Lower leg skin (tissue), 4 donors: ENCODE measurements around the gene STRBP. TPM values are rescaled to one million over a fixed set of nuclear protein-coding genes. Genes with fewer than 3 reads are reported as not detected.

ENCODE experiments used
- DNase-seq, 2 donors: peaks; one replicate each; pipeline ENCODE4 v3.0.0-alpha.2; 2019; ENCODE audit warnings: low spot score in 2 of 2
- H3K4me3 ChIP-seq: fragments of 200-600 bp; sonication (generic); 2 replicates; pipeline ENCODE4 v1.5.1; 2017; ENCODE audit warnings: mild to moderate bottlenecking, low read depth; ENCODE audit not compliant: poor library complexity, severe bottlenecking
- POLR2A ChIP-seq, 2 donors: fragments of 450-650 bp; IDR thresholded peaks; one replicate each; pipeline ENCODE4 v1.6.1; 2016 to 2017; ENCODE audit warnings: antibody characterized with exemption in 2 of 2, mild to moderate bottlenecking in 1 of 2, moderate library complexity in 1 of 2
- WGBS, 2 donors: methylation state at CpG; one replicate each; pipeline ENCODE4 v1.1.5; 2018; 5-methylcytosine and 5-hydroxymethylcytosine counted together
- intact Hi-C: fragments of 100-400 bp; cut with DNase I; formaldehyde crosslinking; loops from one replicate; pipeline ENCODE4 v1.15.0; 2023; ENCODE audit warnings: low total_unique reads
- total RNA-seq, 4 donors: library from RNA; depleted of rRNA; stranded (reverse); fragments of >200 nt; gene quantifications; one replicate each; pipeline ENCODE4 v1.1.0, GENCODE V29; 2016
- TF ChIP-seq, protein P1 (sequence below), 3 donors: fragments of 450-650 bp; IDR thresholded peaks; one replicate each; pipeline ENCODE4 v1.5.1; 2016; ENCODE audit warnings: antibody characterized with exemption in 3 of 3, mild to moderate bottlenecking in 3 of 3, moderate library complexity in 2 of 3

Gene STRBP
- total RNA-seq, 4 donors from 2014 or later, result 6.5 to 11.8 (median 8.8) TPM

DNA sequence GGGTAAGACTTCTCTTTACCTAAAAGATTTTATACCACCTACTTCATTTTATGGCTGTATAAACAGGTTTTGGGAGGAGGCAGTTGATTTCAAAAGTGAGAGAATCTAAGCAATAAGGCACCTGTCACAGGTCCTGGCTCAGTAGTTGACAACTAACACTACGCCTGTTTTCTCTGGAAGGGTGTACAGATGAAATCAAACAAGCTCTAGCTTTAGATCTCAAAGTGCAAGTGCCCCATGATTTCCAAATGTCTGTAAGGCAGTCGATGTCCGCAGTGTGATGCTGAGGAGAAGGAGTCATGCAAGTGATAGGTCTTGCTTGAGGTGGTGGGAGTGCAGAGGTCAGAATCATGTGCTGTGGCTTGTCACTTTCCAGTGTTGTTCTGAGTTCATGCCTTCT, 168.8 kb downstream of the STRBP start:
- no peak overlapping the region for H3K4me3 ChIP-seq
- DNase-seq, result no peak
- intact Hi-C loops, result no loop called here
- 92 to 100% methylated on average over 3 of the region's 3 CpGs for WGBS, 2 donors
- no peak for TF ChIP-seq POLR2A (IDR thresholded peaks at IDR 0.05)
- TF ChIP-seq, protein P1, sequence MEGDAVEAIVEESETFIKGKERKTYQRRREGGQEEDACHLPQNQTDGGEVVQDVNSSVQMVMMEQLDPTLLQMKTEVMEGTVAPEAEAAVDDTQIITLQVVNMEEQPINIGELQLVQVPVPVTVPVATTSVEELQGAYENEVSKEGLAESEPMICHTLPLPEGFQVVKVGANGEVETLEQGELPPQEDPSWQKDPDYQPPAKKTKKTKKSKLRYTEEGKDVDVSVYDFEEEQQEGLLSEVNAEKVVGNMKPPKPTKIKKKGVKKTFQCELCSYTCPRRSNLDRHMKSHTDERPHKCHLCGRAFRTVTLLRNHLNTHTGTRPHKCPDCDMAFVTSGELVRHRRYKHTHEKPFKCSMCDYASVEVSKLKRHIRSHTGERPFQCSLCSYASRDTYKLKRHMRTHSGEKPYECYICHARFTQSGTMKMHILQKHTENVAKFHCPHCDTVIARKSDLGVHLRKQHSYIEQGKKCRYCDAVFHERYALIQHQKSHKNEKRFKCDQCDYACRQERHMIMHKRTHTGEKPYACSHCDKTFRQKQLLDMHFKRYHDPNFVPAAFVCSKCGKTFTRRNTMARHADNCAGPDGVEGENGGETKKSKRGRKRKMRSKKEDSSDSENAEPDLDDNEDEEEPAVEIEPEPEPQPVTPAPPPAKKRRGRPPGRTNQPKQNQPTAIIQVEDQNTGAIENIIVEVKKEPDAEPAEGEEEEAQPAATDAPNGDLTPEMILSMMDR (IDR thresholded peaks at IDR 0.05), result no peak

DNA sequence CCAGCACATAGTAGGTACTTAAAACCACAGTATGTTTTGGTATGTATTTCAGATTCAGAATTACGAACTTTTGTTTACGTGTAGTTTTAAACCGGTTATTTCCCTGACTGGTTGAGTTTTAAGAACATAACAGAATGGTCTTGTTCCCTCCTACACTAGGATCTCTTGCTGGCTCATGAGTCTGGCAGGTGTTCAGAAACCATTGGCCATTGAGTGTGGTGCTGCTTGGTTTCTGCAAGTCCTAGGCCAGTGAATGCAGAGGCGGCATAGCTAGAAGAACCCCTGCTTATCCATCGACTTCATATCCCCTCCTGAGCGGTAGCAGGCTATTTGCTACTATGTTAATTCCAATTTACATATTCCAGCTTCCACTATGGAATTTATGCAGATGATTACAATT, 169.3 kb downstream of the STRBP start:
- WGBS, 2 donors, result 90 to 93% methylated on average over 6 of the region's 6 CpGs
- DNase-seq, result no peak
- no peak overlapping the region for H3K4me3 ChIP-seq
- intact Hi-C loops, result no loop called here
- no peak for TF ChIP-seq POLR2A (IDR thresholded peaks at IDR 0.05)
- TF ChIP-seq, protein P1 (IDR thresholded peaks at IDR 0.05), result no peak

DNA sequence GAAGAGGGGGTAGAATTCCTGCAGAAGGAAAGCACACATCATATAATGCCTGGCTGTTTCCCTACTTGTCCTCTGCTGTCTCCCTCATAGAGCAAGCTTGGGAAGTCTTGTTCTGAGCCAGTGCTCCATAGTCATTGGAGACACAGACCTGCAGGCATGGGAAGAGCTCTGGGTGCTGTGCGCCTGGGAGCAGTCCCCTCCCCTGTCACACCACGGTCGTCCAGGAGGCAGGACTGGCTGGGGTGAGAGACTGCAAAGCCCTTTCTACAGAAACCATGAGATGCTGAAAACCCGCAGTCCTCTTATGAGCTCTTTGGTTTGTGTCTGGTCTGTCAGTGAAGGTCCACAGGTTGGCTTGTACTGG, 170.3 kb downstream of the STRBP start:
- H3K4me3 ChIP-seq, result no peak overlapping the region
- intact Hi-C loops, result no loop called here
- WGBS, 2 donors, result 84 to 85% methylated on average over 4 of the region's 4 CpGs
- DNase-seq, result no peak
- TF ChIP-seq, protein P1 (IDR thresholded peaks at IDR 0.05), result no peak
- TF ChIP-seq POLR2A (IDR thresholded peaks at IDR 0.05), result no peak

DNA sequence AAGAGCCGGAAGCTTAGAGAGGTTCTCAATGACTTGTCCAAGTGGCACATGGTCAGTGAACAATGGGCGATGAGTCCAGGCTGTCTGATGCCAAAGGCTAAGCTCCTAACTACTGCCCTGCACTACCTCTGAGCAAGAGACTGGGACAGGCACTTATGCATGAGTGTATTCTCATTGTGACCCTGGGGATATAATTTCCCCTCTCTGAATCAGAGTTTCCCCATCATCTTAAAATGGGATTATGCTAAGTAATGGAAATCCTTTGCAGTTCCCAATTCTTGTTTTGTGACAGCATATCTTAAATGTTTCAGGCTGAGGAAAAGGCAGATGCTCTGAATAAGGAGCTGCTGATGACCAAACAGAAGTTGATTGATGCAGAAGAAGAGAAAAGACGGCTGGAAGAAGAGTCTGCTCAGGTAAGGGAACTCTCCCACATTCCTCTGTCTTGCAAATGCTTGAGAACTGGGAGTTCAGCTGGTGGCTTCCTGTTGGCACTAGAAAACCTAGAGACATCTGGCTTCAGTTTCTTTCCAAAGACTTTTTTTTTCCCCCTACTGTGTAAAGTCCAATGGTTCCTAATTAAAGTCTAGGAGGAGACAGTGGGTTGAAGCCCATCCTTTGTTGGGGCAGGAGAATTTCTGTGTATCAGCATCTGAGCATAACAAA, 170.8 kb downstream of the STRBP start:
- intact Hi-C loops, result no loop called here
- WGBS, 2 donors, result 92 to 93% methylated on average over 3 of the region's 3 CpGs

DNA sequence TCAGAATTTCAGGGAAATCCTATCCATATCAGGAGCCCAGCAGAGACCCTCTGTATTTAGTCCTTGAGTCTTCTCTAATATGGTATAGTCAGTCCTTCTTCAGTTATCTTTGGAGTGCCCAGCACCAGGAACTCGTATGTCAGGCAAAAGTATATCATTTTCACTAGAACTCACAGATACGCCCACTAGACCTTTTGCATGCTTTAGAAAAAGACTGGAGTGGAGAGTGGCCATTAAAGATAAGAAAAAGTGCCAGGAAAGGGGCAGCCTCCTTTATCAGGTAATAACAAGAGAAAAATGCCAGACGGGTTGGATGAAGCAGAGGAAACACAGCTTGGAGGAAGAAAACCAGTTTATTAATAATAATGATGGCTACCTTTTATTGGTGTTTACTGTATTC, 171.4 kb downstream of the STRBP start:
- intact Hi-C loops, result no loop called here
- WGBS, 2 donors, result 83 to 95% methylated on average over 3 of the region's 3 CpGs
- H3K4me3 ChIP-seq, result no peak overlapping the region

More for the DNA sequence above, 170.8 kb downstream of the STRBP start:
- no peak overlapping the region for H3K4me3 ChIP-seq
- DNase-seq, result no peak
- no peak for TF ChIP-seq POLR2A (IDR thresholded peaks at IDR 0.05)
- TF ChIP-seq, protein P1 (IDR thresholded peaks at IDR 0.05), result no peak

More for the DNA sequence above, 171.4 kb downstream of the STRBP start:
- no peak for DNase-seq
- no peak for TF ChIP-seq POLR2A (IDR thresholded peaks at IDR 0.05)
- TF ChIP-seq, protein P1 (IDR thresholded peaks at IDR 0.05), result no peak
